ENCODE measurements around the gene PDE2A. TPM values are rescaled to one million over a fixed set of nuclear protein-coding genes. Genes with fewer than 3 reads are reported as not detected.

Gene PDE2A
- total RNA-seq, 1 experiment from 2014 or later: 0.74 TPM

GRCh38 chr11:72575533-72576242, 98.5 kb downstream of the PDE2A start:
- no peak overlapping the region for H3K27ac ChIP-seq (ENCODE audit: low read length)
- H3K27me3 ChIP-seq (ENCODE audit: control insufficient read depth, insufficient read depth, low read length): peaks cover 7% of the 10 kb centered on the region
- DNase-seq (ENCODE audit: low read depth, low spot score) (no peak), ATAC-seq (no peak)
- no peak for TF ChIP-seq TCF7L2 (IDR thresholded peaks at IDR 0.05; ENCODE audit: low read depth, low read length)
- TF ChIP-seq REST (IDR thresholded peaks at IDR 0.05; ENCODE audit: insufficient read depth in 1 of 2, low read depth in 2 of 2, low read length in 1 of 2): no peak
- no peaks in the 10 kb centered on the region for H3K9me3 ChIP-seq (ENCODE audit: control insufficient read depth, insufficient read depth, low read depth, low read length)
- no peaks in the 10 kb centered on the region for H3K36me3 ChIP-seq (ENCODE audit: control insufficient read depth, insufficient read depth, low read length)
- POLR2A ChIA-PET: no interaction called here
- intact Hi-C loops (cut with micrococcal nuclease; ENCODE audit: unreplicated experiment): no loop called here
- H3K4me1 ChIP-seq (ENCODE audit: control insufficient read depth, insufficient read depth, low read length): 0 out of 2 replicates have a peak, but pooled peaks cover 2% of the 10 kb centered on the region
- H3K4me3 ChIP-seq (ENCODE audit: low read depth in 2 of 2, low read length in 2 of 2): no peak overlapping the region
- in situ Hi-C loops (cut with HindIII; ENCODE audit: low pct_unique_long_range_greater_than_20kb, low sequenced_read_pairs): no loop called here
- CTCF ChIA-PET: interaction anchor here (1.2 kb wide), 1 partner anchor 104 kb away, joined by 6 read pairs; no protein-coding TSS in a partner anchor
- BruUV-seq (replicated peaks): no TSS peak

GRCh38 chr11:72574548-72575460, 99.4 kb downstream of the PDE2A start:
- DNase-seq (ENCODE audit: low read depth, low spot score) (no peak), ATAC-seq (no peak)
- 0 out of 2 replicates have a peak, but pooled peaks cover 2% of the 10 kb centered on the region for H3K4me1 ChIP-seq (ENCODE audit: control insufficient read depth, insufficient read depth, low read length)
- no peak overlapping the region for H3K27ac ChIP-seq (ENCODE audit: low read length)
- H3K27me3 ChIP-seq (ENCODE audit: control insufficient read depth, insufficient read depth, low read length): peaks cover 7% of the 10 kb centered on the region
- no peak overlapping the region for H3K4me3 ChIP-seq (ENCODE audit: low read depth in 2 of 2, low read length in 2 of 2)
- no peaks in the 10 kb centered on the region for H3K36me3 ChIP-seq (ENCODE audit: control insufficient read depth, insufficient read depth, low read length)
- in situ Hi-C loops (cut with HindIII; ENCODE audit: low pct_unique_long_range_greater_than_20kb, low sequenced_read_pairs) (no loop called here), intact Hi-C loops (cut with micrococcal nuclease; ENCODE audit: unreplicated experiment) (no loop called here)
- CTCF ChIA-PET: interaction anchor here (1.2 to 1.7 kb wide), 5 partner anchors 24 to 104 kb away, joined by 3 to 15 read pairs (median 6); no protein-coding TSS in a partner anchor
- no TSS peak for BruUV-seq (replicated peaks)
- H3K9me3 ChIP-seq (ENCODE audit: control insufficient read depth, insufficient read depth, low read depth, low read length): no peaks in the 10 kb centered on the region
- POLR2A ChIA-PET: no interaction called here
- TF ChIP-seq REST (IDR thresholded peaks at IDR 0.05; ENCODE audit: insufficient read depth in 1 of 2, low read depth in 2 of 2, low read length in 1 of 2) (no peak), CTCF (IDR thresholded peaks at IDR 0.05) (no peak), SIN3A (IDR thresholded peaks at IDR 0.05; ENCODE audit: borderline replicate concordance, insufficient read depth, low read depth, low read length) (no peak), TCF7L2 (IDR thresholded peaks at IDR 0.05; ENCODE audit: low read depth, low read length) (no peak), POLR2AphosphoS5 (IDR thresholded peaks at IDR 0.05; ENCODE audit: low read depth, low read length) (no peak)

Data from Panc1 (cell line).